ENCODE data around the gene ELOVL6. TPM values are rescaled to one million over a fixed set of nuclear protein-coding genes. Genes with fewer than 3 reads are reported as not detected.
A peak's percentile ranks its signal among the peaks of the same experiment; 100 is the strongest.

The ELOVL6 gene
- total RNA-seq, 1 donor from 2014 or later = 27.7 TPM

DNA sequence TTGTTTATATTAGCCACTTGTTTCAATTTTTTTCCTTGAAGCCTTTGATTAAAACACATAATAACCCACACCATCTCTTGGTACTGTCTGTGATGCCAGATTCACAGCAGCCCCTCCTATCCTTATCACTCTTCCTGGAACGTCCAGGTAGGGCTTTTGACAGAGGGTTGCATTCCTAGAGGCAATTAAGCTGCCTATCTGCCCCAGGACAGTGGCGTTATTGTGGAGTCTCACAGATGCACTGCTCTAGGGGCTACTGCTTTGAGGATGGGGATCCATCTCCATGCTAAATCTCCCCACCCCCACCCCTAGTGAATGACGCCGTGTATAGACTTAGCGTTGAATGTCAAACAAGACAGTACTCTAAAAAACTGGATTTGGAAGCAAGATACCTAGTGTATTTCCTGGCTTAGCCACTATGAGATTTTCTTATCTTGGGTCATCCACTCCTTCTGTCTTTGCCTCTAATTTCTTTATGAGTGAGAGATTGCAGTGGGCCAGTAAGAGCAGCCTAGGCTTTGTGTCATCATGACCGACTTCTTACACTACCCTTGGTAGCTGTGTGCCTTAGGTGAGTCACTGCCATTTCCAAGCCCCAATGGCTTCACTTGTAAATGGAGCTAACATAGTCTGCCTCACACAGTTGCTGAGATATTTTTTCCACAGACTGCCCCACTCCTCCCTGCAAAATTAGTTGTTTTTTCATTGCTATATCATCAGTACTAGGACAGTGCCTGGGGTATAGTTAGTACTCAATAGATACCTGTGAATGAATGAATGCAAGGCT, 194.8 kb downstream of the ELOVL6 start:
- no peak for DNase-seq (ENCODE audit: low spot score in 2 of 2)
- no peak for FAIRE-seq

DNA sequence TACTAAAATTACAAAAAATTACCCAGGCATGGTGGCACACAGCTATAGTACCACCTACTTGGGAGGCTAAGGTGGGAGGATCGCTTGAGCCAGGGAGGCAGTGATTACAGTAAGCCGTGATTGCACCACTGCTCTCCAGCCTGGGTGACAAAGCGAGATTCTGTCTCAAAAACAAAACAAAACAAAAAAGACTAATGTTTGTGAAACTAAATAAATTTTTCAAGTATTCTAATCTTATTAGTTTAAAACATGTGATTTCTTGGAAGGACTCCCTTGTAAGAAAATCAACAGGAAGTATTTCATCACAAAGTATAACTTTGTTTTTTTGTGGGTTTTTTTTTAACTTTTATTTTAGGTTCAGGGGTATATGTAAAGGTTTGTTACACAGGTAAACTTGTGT, 196.1 kb downstream of the ELOVL6 start:
- DNase-seq (ENCODE audit: low spot score in 2 of 2) (no peak), FAIRE-seq (no peak)

DNA sequence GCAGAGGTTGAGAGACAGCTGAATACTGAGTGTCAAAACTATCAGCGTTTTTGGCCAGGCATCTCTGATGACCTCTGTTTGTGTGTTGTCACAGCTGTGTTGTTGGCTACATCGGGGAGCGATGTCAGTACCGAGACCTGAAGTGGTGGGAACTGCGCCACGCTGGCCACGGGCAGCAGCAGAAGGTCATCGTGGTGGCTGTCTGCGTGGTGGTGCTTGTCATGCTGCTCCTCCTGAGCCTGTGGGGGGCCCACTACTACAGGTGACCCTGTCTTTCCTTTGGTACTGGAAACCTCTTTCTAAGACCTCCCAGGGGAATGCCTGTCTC, 198.9 kb downstream of the ELOVL6 start:
- DNase-seq (ENCODE audit: low spot score in 2 of 2) (no peak), FAIRE-seq (no peak)

DNA sequence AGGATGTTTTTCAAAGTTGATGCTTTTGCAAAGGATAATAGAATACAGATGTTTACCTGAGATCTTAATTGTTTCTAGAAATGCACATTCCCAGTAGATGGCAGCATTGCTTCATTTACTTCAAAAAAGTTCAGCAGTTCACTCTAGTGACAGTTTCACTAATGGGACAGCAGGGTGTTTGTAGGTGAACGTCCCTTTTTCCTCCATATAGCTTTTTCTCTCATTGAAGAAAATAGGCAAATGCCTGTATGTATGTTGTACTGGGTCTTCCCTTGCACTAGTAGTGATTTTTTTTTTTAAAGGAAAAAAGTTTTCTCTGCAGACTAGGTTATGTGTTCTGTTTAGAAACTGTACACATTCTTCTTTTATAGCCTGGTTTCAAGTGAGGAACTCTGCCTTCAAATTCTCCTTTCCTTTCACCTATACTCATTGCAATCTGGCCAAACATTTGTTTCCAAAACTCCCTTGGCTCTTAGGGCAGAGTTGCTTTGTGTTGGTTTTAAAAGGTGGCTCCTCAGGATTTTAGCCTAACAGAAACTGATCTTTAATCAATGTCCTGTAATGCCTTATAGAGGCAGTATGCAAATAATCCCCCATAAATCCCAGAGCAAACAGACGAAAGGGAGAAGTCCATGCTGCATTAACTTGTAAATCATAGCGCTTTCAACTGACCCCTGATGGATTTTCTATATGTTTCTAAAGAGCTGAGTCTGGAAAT, 199.4 kb downstream of the ELOVL6 start:
- DNase-seq (ENCODE audit: low spot score in 2 of 2) (peak in 1 of 2 donors; percentile 50), FAIRE-seq (peak; percentile 84)

DNA sequence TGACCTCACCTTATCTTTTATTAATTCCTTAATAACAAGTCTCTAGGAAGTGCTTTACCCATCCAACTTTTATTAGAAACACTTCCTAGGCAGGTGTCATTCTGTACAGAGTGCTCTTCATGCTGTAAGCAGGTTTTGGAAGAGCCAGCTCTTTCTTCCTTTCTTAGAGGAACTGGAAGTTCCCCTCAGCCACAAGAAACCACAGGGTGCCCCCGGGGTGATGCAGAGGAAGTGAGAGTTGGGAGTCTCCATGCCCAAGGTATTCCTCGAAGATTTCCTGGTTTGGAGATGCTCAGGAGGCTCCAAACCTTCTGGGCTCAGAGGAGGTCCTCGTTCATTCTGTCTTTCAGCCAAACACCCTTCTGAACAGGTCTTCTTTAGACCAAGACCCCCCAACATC, 201.9 kb downstream of the ELOVL6 start:
- DNase-seq (ENCODE audit: low spot score in 2 of 2) = no peak
- FAIRE-seq = no peak

All from frontal cortex (tissue), 4 donors.